Lower leg skin (tissue), 3 donors: ENCODE results near the gene S1PR3.

Source experiments
- POLR2A ChIP-seq, 2 donors: fragments of 450-650 bp; IDR thresholded peaks; one replicate each; pipeline ENCODE4 v1.6.1; 2016 to 2017; ENCODE audit warnings: antibody characterized with exemption in 2 of 2, mild to moderate bottlenecking in 1 of 2, moderate library complexity in 1 of 2
- TF ChIP-seq, protein P1 (sequence below), 3 donors: fragments of 450-650 bp; IDR thresholded peaks; one replicate each; pipeline ENCODE4 v1.5.1; 2016; ENCODE audit warnings: antibody characterized with exemption in 3 of 3, mild to moderate bottlenecking in 3 of 3, moderate library complexity in 2 of 3

DNA sequence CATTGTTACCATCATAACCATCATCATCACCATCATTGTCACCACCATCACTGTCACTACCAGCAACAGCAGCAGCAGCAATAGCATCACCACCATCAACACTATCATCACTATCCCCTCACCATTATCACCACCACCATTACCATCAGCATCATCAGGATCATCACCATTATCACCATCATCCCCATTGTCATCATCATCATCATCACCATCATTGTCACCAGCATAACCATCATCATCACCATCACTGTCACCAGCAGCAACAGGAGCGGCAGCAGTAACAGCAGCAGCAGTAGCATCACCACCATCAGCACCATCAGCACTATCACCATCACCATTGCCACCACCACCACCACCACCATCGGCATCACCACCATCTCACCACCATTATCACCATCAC, 48.4 kb downstream of the S1PR3 start:
- TF ChIP-seq, protein P1, sequence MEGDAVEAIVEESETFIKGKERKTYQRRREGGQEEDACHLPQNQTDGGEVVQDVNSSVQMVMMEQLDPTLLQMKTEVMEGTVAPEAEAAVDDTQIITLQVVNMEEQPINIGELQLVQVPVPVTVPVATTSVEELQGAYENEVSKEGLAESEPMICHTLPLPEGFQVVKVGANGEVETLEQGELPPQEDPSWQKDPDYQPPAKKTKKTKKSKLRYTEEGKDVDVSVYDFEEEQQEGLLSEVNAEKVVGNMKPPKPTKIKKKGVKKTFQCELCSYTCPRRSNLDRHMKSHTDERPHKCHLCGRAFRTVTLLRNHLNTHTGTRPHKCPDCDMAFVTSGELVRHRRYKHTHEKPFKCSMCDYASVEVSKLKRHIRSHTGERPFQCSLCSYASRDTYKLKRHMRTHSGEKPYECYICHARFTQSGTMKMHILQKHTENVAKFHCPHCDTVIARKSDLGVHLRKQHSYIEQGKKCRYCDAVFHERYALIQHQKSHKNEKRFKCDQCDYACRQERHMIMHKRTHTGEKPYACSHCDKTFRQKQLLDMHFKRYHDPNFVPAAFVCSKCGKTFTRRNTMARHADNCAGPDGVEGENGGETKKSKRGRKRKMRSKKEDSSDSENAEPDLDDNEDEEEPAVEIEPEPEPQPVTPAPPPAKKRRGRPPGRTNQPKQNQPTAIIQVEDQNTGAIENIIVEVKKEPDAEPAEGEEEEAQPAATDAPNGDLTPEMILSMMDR (IDR thresholded peaks at IDR 0.05): no peak
- TF ChIP-seq POLR2A (IDR thresholded peaks at IDR 0.05): no peak
